ENCODE measurements around the gene PCGF3.

The PCGF3 gene

GRCh38 chr4:677431-678293, 28.0 kb upstream of the PCGF3 start:
- Histone ChIP-seq H3K9ac (ENCODE audit: low read depth, low read length, poor library complexity, severe bottlenecking) (no peak overlapping the region), H3K27me3 (ENCODE audit: insufficient read depth, low read length, poor library complexity, severe bottlenecking) (no peaks in the 10 kb centered on the region), H3F3A (ENCODE audit: low read depth) (no peaks in the 10 kb centered on the region), H3K9me2 (replicated peaks; ENCODE audit: low read depth, low read length) (no peaks in the 10 kb centered on the region), H3K9me3 (ENCODE audit: insufficient read depth, low read depth, low read length) (no peaks in the 10 kb centered on the region), H4K20me1 (ENCODE audit: insufficient read depth, low read length, poor library complexity, severe bottlenecking) (peaks cover 3% of the 10 kb centered on the region), H3K4me1 (ENCODE audit: insufficient read depth, low read length, poor library complexity, severe bottlenecking) (peaks cover 24% of the 10 kb centered on the region), H2AFZ (ENCODE audit: low read length) (no peak overlapping the region), H3K79me2 (ENCODE audit: insufficient read depth, low read length) (peaks cover 18% of the 10 kb centered on the region), H3K4me2 (ENCODE audit: low read depth, low read length, poor library complexity, severe bottlenecking) (no peak overlapping the region), H3K4me3 (ENCODE audit: low read length, poor library complexity, severe bottlenecking) (no peak overlapping the region), H3K36me3 (ENCODE audit: insufficient read depth, low read length) (no peaks in the 10 kb centered on the region)
- no peak for TF ChIP-seq CTCF (conservative IDR thresholded peaks at IDR 0.05; ENCODE audit: low read length)
- no peak for TF ChIP-seq EZH2phosphoT487 (IDR thresholded peaks at IDR 0.05; ENCODE audit: borderline replicate concordance)

DNA sequence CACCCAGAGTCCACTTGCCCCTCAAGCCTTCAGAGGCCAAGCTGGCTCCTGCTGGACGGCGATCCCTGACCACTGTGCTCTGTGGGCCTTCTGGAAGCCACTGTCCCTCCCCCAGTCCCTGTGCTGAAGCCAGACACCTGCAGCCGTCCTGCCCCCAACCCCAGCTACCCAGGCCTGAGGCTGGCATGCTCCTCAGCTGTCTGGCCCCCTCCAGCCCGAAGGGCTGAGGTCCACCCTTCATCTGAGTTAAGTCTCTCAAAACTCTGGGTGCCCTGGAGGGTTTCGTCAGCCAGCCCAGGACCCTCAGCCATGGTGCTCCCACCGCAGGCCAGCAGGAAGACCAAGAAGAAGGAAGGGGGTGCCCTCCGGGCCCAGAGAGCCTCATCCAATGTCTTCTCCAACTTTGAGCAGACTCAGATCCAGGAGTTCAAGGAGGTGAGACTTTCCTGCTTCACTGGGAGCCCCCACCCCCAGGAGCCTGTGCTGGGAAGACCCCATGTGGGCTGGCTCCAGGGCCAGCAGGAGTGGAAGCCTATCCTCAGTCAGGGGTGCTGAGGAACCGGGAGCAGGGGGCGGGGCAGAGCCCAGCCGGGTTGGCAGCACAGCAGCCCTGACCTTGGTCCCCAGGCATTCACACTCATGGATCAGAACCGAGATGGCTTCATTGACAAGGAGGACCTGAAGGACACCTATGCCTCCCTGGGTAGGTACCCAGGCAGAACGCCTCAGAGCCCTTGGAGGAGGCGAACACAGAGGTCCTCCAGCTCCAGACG, 27.1 kb upstream of the PCGF3 start:
- H3K4me3 ChIP-seq (ENCODE audit: low read length, poor library complexity, severe bottlenecking) = no peak overlapping the region
- H3F3A ChIP-seq (ENCODE audit: low read depth) = no peaks in the 10 kb centered on the region
- H3K9ac ChIP-seq (ENCODE audit: low read depth, low read length, poor library complexity, severe bottlenecking) = no peak overlapping the region
- H3K79me2 ChIP-seq (ENCODE audit: insufficient read depth, low read length) = peaks cover 9% of the 10 kb centered on the region
- H3K4me2 ChIP-seq (ENCODE audit: low read depth, low read length, poor library complexity, severe bottlenecking) = no peak overlapping the region
- H3K9me3 ChIP-seq (ENCODE audit: insufficient read depth, low read depth, low read length) = no peaks in the 10 kb centered on the region
- H3K36me3 ChIP-seq (ENCODE audit: insufficient read depth, low read length) = no peaks in the 10 kb centered on the region
- H2AFZ ChIP-seq (ENCODE audit: low read length) = no peak overlapping the region
- peaks cover 2% of the 10 kb centered on the region for H4K20me1 ChIP-seq (ENCODE audit: insufficient read depth, low read length, poor library complexity, severe bottlenecking)
- H3K4me1 ChIP-seq (ENCODE audit: insufficient read depth, low read length, poor library complexity, severe bottlenecking) = peaks cover 17% of the 10 kb centered on the region
- TF ChIP-seq EZH2phosphoT487 (IDR thresholded peaks at IDR 0.05; ENCODE audit: borderline replicate concordance) (no peak), CTCF (conservative IDR thresholded peaks at IDR 0.05; ENCODE audit: low read length) (no peak)
- no peaks in the 10 kb centered on the region for H3K9me2 ChIP-seq (replicated peaks; ENCODE audit: low read depth, low read length)
- H3K27me3 ChIP-seq (ENCODE audit: insufficient read depth, low read length, poor library complexity, severe bottlenecking) = no peaks in the 10 kb centered on the region

- no peaks in the 10 kb centered on the region for H3K9me2 ChIP-seq (replicated peaks; ENCODE audit: low read depth, low read length)
- H3F3A ChIP-seq (ENCODE audit: low read depth) = no peaks in the 10 kb centered on the region
- H2AFZ ChIP-seq (ENCODE audit: low read length) = no peak overlapping the region
- H3K9ac ChIP-seq (ENCODE audit: low read depth, low read length, poor library complexity, severe bottlenecking) = no peak overlapping the region
- H4K20me1 ChIP-seq (ENCODE audit: insufficient read depth, low read length, poor library complexity, severe bottlenecking) = no peaks in the 10 kb centered on the region
- H3K27me3 ChIP-seq (ENCODE audit: insufficient read depth, low read length, poor library complexity, severe bottlenecking) = no peaks in the 10 kb centered on the region
- peaks cover 6% of the 10 kb centered on the region; the same call in 1 of the 2 replicates for H3K79me2 ChIP-seq (ENCODE audit: insufficient read depth, low read length)
- H3K4me2 ChIP-seq (ENCODE audit: low read depth, low read length, poor library complexity, severe bottlenecking) = no peak overlapping the region
- no peak for TF ChIP-seq EZH2phosphoT487 (IDR thresholded peaks at IDR 0.05; ENCODE audit: borderline replicate concordance)
- TF ChIP-seq CTCF (conservative IDR thresholded peaks at IDR 0.05; ENCODE audit: low read length) = no peak
- H3K9me3 ChIP-seq (ENCODE audit: insufficient read depth, low read depth, low read length) = no peaks in the 10 kb centered on the region
- H3K36me3 ChIP-seq (ENCODE audit: insufficient read depth, low read length) = no peaks in the 10 kb centered on the region
- no peak overlapping the region for H3K4me3 ChIP-seq (ENCODE audit: low read length, poor library complexity, severe bottlenecking)
- peaks cover 15% of the 10 kb centered on the region for H3K4me1 ChIP-seq (ENCODE audit: insufficient read depth, low read length, poor library complexity, severe bottlenecking)
Observed at GRCh38 chr4:679104-679481, 26.5 kb upstream of the PCGF3 start.

All from Loucy (cell line).